Kidney (tissue), 14 donors: Measurements from ENCODE around the gene B3GALT6. TPM values are rescaled to one million over a fixed set of nuclear protein-coding genes. Genes with fewer than 3 reads are reported as not detected.

Source experiments
- DNase-seq, 5 donors: peaks; one replicate each; pipeline ENCODE4 v3.0.0-alpha.2; 2013 to 2020
- FAIRE-seq: peaks from 2 replicates; lab custom pipeline; 2012; peaks lifted over from hg19 to GRCh38; lab: Jason Lieb, UNC
- H3K27ac ChIP-seq, 2 donors: one replicate each; pipeline ENCODE4 v1.7.0; 2013; ENCODE audit warnings: low read depth in 2 of 2, low read length in 2 of 2, inconsistent platforms in 1 of 2
- H3K27me3 ChIP-seq: one replicate; pipeline ENCODE4 v1.7.1; 2013; ENCODE audit warnings: low read length, inconsistent platforms; ENCODE audit not compliant: control insufficient read depth, insufficient read depth
- H3K36me3 ChIP-seq, 3 donors: one replicate each; pipeline versions ENCODE4 v1.7.0 to v1.7.1; 2013; ENCODE audit warnings: low read length in 3 of 3, control low read depth in 1 of 3, inconsistent platforms in 1 of 3; ENCODE audit not compliant: insufficient read depth in 3 of 3, control insufficient read depth in 2 of 3
- H3K4me1 ChIP-seq, 3 donors: one replicate each; pipeline versions ENCODE4 v1.7.0 to v1.7.1; 2013; ENCODE audit warnings: low read length in 3 of 3, inconsistent platforms in 1 of 3, low read depth in 1 of 3; ENCODE audit not compliant: control insufficient read depth in 2 of 3, insufficient read depth in 2 of 3
- H3K4me3 ChIP-seq, 3 donors: one replicate each; pipeline versions ENCODE4 v1.7.0 to v1.8.1; 2013; ENCODE audit warnings: low read length in 3 of 3, control low read depth in 1 of 3, inconsistent platforms in 1 of 3
- H3K9ac ChIP-seq, 3 donors: one replicate each; pipeline versions ENCODE4 v1.7.0 to v1.7.1; 2013; ENCODE audit warnings: low read length in 3 of 3, control low read depth in 1 of 3, inconsistent platforms in 1 of 3
- H3K9me3 ChIP-seq, 3 donors: one replicate each; pipeline versions ENCODE4 v1.7.0 to v1.7.1; 2013; ENCODE audit warnings: low read length in 3 of 3, control low read depth in 1 of 3, inconsistent platforms in 1 of 3; ENCODE audit not compliant: control insufficient read depth in 2 of 3, insufficient read depth in 1 of 3
- CTCF ChIP-seq: IDR thresholded peaks from 3 replicates; pipeline ENCODE4 v1.5.1; 2012; ENCODE audit warnings: mild to moderate bottlenecking, moderate library complexity, borderline replicate concordance; ENCODE audit not compliant: insufficient read depth; ENCODE audit errors: extremely low read depth
- intact Hi-C: fragments of 100-400 bp; cut with DNase I; formaldehyde crosslinking; loops from one replicate; pipeline ENCODE4 v1.11.1; 2022
- polyA plus RNA-seq: library from polyadenylated mRNA; stranded (reverse); fragments of 350-450 nt; fragmentation: Illumina TruSeq; extraction: RNeasy Lipid Tissue Mini Kit (QIAGEN cat#74804); gene quantifications from one replicate; pipeline ENCODE4 v1.2.3, GENCODE V29; 2014; ENCODE audit warnings: low read depth, low replicate concordance; ENCODE audit not compliant: insufficient read depth
- total RNA-seq: library from RNA; stranded (reverse); fragmentation: NEBNext Ultra II Directional; extraction: Animal tissue kit (Norgen Biotek cat#: 25700); gene quantifications from one replicate; pipeline ENCODE4 v1.2.1, GENCODE V29; 2021
- donor health status: control.
- donor health status: control.
- donor health status: control.
- donor health status: control.
- donor health status: control.
- donor health status: DM: yes; HTN: yes; CAD: no.
- donor health status: Normal renal cell carcinoma (clear cell type).

B3GALT6 gene
- total and polyA plus RNA-seq, 2 donors from 2014 or later = 13.7 to 20.3 TPM

GRCh38 chr1:1278620-1279019 is 46.6 kb downstream of the B3GALT6 start:
- TF ChIP-seq CTCF = no peak
- intact Hi-C loops = no loop called here

GRCh38 chr1:1279028-1279427 is 47.0 kb downstream of the B3GALT6 start:
- H3K27ac ChIP-seq = peak overlapping the region in 1 of 2 donors; percentile 32
- H3K27me3 ChIP-seq = no peaks in the 10 kb centered on the region
- intact Hi-C loops = no loop called here
- no peak overlapping the region for H3K4me3 ChIP-seq
- FAIRE-seq = no peak
- H3K9me3 ChIP-seq = no peaks in the 10 kb centered on the region
- no peak for DNase-seq
- no peak for TF ChIP-seq CTCF
- peaks cover 0 to 19% (median 11%) of the 10 kb centered on the region in 3 donors for H3K4me1 ChIP-seq
- H3K36me3 ChIP-seq = no peaks in the 10 kb centered on the region
- no peak overlapping the region for H3K9ac ChIP-seq

More at GRCh38 chr1:1278620-1279019, 46.6 kb downstream of the B3GALT6 start:
- peaks cover 0 to 19% (median 11%) of the 10 kb centered on the region in 3 donors for H3K4me1 ChIP-seq
- peak overlapping the region in 1 of 2 donors; percentile 32 for H3K27ac ChIP-seq
- no peaks in the 10 kb centered on the region for H3K27me3 ChIP-seq
- no peaks in the 10 kb centered on the region for H3K9me3 ChIP-seq
- H3K36me3 ChIP-seq = no peaks in the 10 kb centered on the region
- DNase-seq (no peak), FAIRE-seq (no peak)
- H3K4me3 ChIP-seq = no peak overlapping the region
- no peak overlapping the region for H3K9ac ChIP-seq

- FAIRE-seq (no peak), DNase-seq (peak in 1 of 5 donors; percentile 63)
- no peak overlapping the region for H3K4me3 ChIP-seq
- no peak for TF ChIP-seq CTCF
- H3K4me1 ChIP-seq = peaks cover 0 to 13% (median 6%) of the 10 kb centered on the region in 3 donors
- no peak overlapping the region for H3K9ac ChIP-seq
- intact Hi-C loops = no loop called here
- peak overlapping the region in 1 of 2 donors; percentile 57 for H3K27ac ChIP-seq
- H3K9me3 ChIP-seq = no peaks in the 10 kb centered on the region
- H3K27me3 ChIP-seq = no peaks in the 10 kb centered on the region
- H3K36me3 ChIP-seq = no peaks in the 10 kb centered on the region
Measured at GRCh38 chr1:1280782-1281481, 48.9 kb downstream of the B3GALT6 start.
